GM23338 (cell line): ENCODE measurements around the gene ARL13A. TPM values are rescaled to one million over a fixed set of nuclear protein-coding genes. Genes with fewer than 3 reads are reported as not detected.

ENCODE experiments used
- ATAC-seq: fragments of 200-7000 bp; cut with Tn5 transposase; 3 replicates; pipeline ENCODE4 v1.9.1; 2020
- DNase-seq: peaks from one replicate; pipeline ENCODE4 v3.0.0-alpha.2; 2015; ENCODE audit warnings: low spot score
- H2AFZ ChIP-seq: fragments of 200-600 bp; sonication (generic); 2 replicates; pipeline ENCODE4 v1.8.0; 2016; ENCODE audit warnings: antibody characterized with exemption, mild to moderate bottlenecking, moderate library complexity
- H3F3A ChIP-seq: fragments of 200-600 bp; sonication (generic); replicated peaks from 2 replicates; pipeline ENCODE4 v1.8.0; 2017; ENCODE audit warnings: antibody characterized with exemption, mixed run types, low read depth
- H3K27ac ChIP-seq: fragments of 200-600 bp; sonication (generic); 2 replicates; pipeline ENCODE4 v1.6.1; 2016; ENCODE audit warnings: low read depth
- H3K27me3 ChIP-seq: fragments of 200-600 bp; sonication (generic); 2 replicates; pipeline ENCODE4 v1.8.0; 2016; ENCODE audit warnings: mild to moderate bottlenecking, mixed run types, moderate library complexity; ENCODE audit not compliant: insufficient read depth
- H3K36me3 ChIP-seq: fragments of 200-600 bp; sonication (generic); 2 replicates; pipeline ENCODE4 v1.8.0; 2016; ENCODE audit warnings: mild to moderate bottlenecking; ENCODE audit not compliant: insufficient read depth
- H3K4me1 ChIP-seq: fragments of 200-600 bp; sonication (generic); 2 replicates; pipeline ENCODE4 v1.8.0; 2016; ENCODE audit warnings: mild to moderate bottlenecking, moderate library complexity; ENCODE audit not compliant: insufficient read depth
- H3K4me2 ChIP-seq: fragments of 200-600 bp; sonication (generic); 2 replicates; pipeline ENCODE4 v1.7.1; 2017; ENCODE audit warnings: mixed run types
- H3K4me3 ChIP-seq: fragments of 200-600 bp; sonication (generic); 2 replicates; pipeline ENCODE4 v1.6.1; 2016; ENCODE audit warnings: mixed run types
- H3K79me2 ChIP-seq: fragments of 200-600 bp; sonication (generic); replicated peaks from 2 replicates; pipeline ENCODE4 v1.8.0; 2017; ENCODE audit warnings: mild to moderate bottlenecking; ENCODE audit not compliant: insufficient read depth
- H3K9me2 ChIP-seq: fragments of 200-600 bp; sonication (generic); 2 replicates; pipeline ENCODE4 v1.8.0; 2017; ENCODE audit not compliant: insufficient read depth
- H4K20me1 ChIP-seq: fragments of 200-600 bp; sonication (generic); replicated peaks from 2 replicates; pipeline ENCODE4 v1.8.0; 2017; ENCODE audit warnings: mild to moderate bottlenecking; ENCODE audit not compliant: insufficient read depth
- H3K27ac Mint-ChIP-seq: 2 replicates; pipeline ENCODE4 v1.8.0; 2020; ENCODE audit warnings: inconsistent platforms, mild to moderate bottlenecking, moderate library complexity, mixed read lengths
- H3K27me3 Mint-ChIP-seq: 3 replicates; pipeline ENCODE4 v1.8.0; 2022; ENCODE audit warnings: low read depth, mild to moderate bottlenecking, moderate library complexity, mixed read lengths, inconsistent platforms; ENCODE audit not compliant: insufficient read depth, poor library complexity
- H3K36me3 Mint-ChIP-seq: 3 replicates; pipeline ENCODE4 v1.8.0; 2021; ENCODE audit warnings: low read depth, mild to moderate bottlenecking, inconsistent platforms, moderate library complexity, mixed read lengths
- H3K4me1 Mint-ChIP-seq: 3 replicates; pipeline ENCODE4 v1.8.0; 2020; ENCODE audit warnings: mild to moderate bottlenecking, inconsistent platforms, mixed read lengths
- H3K4me3 Mint-ChIP-seq: 3 replicates; pipeline ENCODE4 v1.8.0; 2021; ENCODE audit warnings: moderate library complexity, mild to moderate bottlenecking, inconsistent platforms, mixed read lengths
- H3K9me3 Mint-ChIP-seq: 3 replicates; pipeline ENCODE4 v1.8.0; 2020; ENCODE audit warnings: moderate library complexity, mild to moderate bottlenecking, inconsistent platforms, mixed read lengths
- CREB1 ChIP-seq: fragments of 250-450 bp; sonication (Bioruptor Pico); IDR thresholded peaks from 2 replicates; pipeline ENCODE4 v1.5.0; 2020; ENCODE audit warnings: low read depth, mild to moderate bottlenecking, moderate library complexity
- ETS1 ChIP-seq: IDR thresholded peaks from 2 replicates; pipeline ENCODE4 v1.6.1; 2016; ENCODE audit warnings: antibody characterized with exemption
- EZH2 ChIP-seq: fragments of 200-600 bp; sonication (generic); IDR thresholded peaks from one replicate; pipeline ENCODE4 v1.8.0; 2017; ENCODE audit warnings: antibody characterized with exemption, mild to moderate bottlenecking, low read depth; ENCODE audit not compliant: unreplicated experiment
- EZH2phosphoT487 ChIP-seq: fragments of 200-600 bp; sonication (generic); IDR thresholded peaks from one replicate; pipeline ENCODE4 v1.8.1; 2018; ENCODE audit warnings: antibody characterized with exemption; ENCODE audit not compliant: unreplicated experiment
- JUNB ChIP-seq: IDR thresholded peaks from one replicate; pipeline ENCODE4 v1.6.1; 2016; ENCODE audit warnings: antibody characterized with exemption; ENCODE audit not compliant: unreplicated experiment
- NANOG ChIP-seq: IDR thresholded peaks from 2 replicates; pipeline ENCODE4 v1.6.1; 2016; ENCODE audit warnings: antibody characterized with exemption, borderline replicate concordance
- POLR2AphosphoS5 ChIP-seq: IDR thresholded peaks from 2 replicates; pipeline ENCODE4 v1.6.1; 2016; ENCODE audit warnings: antibody characterized with exemption, low read depth
- STAT1 ChIP-seq: IDR thresholded peaks from one replicate; pipeline ENCODE4 v1.6.1; 2016; ENCODE audit warnings: antibody characterized with exemption; ENCODE audit not compliant: unreplicated experiment
- ZNF114 ChIP-seq: fragments of 250-450 bp; sonication (Bioruptor Pico); IDR thresholded peaks from 2 replicates; pipeline ENCODE4 v1.5.0; 2020; ENCODE audit warnings: mild to moderate bottlenecking, moderate library complexity
- ZNF331 ChIP-seq: fragments of 250-450 bp; sonication (Bioruptor Pico); IDR thresholded peaks from 2 replicates; pipeline ENCODE4 v1.5.0; 2020; ENCODE audit warnings: low read depth, mild to moderate bottlenecking, moderate library complexity
- ZNF462 ChIP-seq: fragments of 250-450 bp; sonication (Bioruptor Pico); IDR thresholded peaks from 2 replicates; pipeline ENCODE4 v1.5.0; 2020; ENCODE audit warnings: mild to moderate bottlenecking, moderate library complexity
- long read RNA-seq: library from polyadenylated mRNA; unstranded; transcript quantifications from one replicate; pipeline ENCODE4 v2.0.0, GENCODE V29; 2020; ENCODE audit not compliant: unreplicated experiment
- polyA plus RNA-seq: library from polyadenylated mRNA; unstranded; fragments of >200 nt; fragmentation: Nextera tagmentation; extraction: Ambion mirVana; gene quantifications from 2 replicates; pipeline ENCODE4 v1.2.1, GENCODE V29; 2016
- total RNA-seq: library from RNA; depleted of rRNA; stranded (reverse); fragments of >200 nt; shearing (Covaris generic); gene quantifications from 2 replicates; pipeline ENCODE4 v1.2.3, GENCODE V29; 2014; rRNA removed
- TF ChIP-seq, protein P1 (sequence below): IDR thresholded peaks from one replicate; pipeline ENCODE4 v1.6.1; 2018; ENCODE audit warnings: antibody characterized with exemption; ENCODE audit not compliant: unreplicated experiment
- TF ChIP-seq, protein P2 (sequence below), 2 experiments: fragments of 200-600 bp in 1 of 2; sonication (generic) in 1 of 2; conservative IDR thresholded peaks; 2 replicates each; pipeline versions ENCODE4 v1.5.1 to v1.6.1; 2016 to 2017; ENCODE audit warnings: antibody characterized with exemption in 2 of 2, low read depth in 2 of 2, mild to moderate bottlenecking in 2 of 2, moderate library complexity in 1 of 2

Gene ARL13A
- total RNA-seq = not detected in 2 replicates
- polyA plus RNA-seq = not detected in 2 replicates
- long read RNA-seq = 0 reads

GRCh38 chrX:100969408-100969807 lies at the start of gene ARL13A:
ARL13A (plus strand) TSS chrX:100969708; CDS start chrX:100973690, 3,982 bp downstream.
- H3K4me3 ChIP-seq = no peak within 1 kb of the TSS
- Mint-ChIP-seq H3K9me3 (peaks cover 7% of the 10 kb centered on the region; the same call in 2 of the 3 replicates), H3K27me3 (peaks cover 2% of the 10 kb centered on the region), H3K27ac (no peak within 1 kb of the TSS), H3K4me3 (no peak within 1 kb of the TSS), H3K36me3 (peaks cover 4% of the 10 kb centered on the region; the same call in 2 of the 3 replicates), H3K4me1 (no peaks in the 10 kb centered on the region)
- no peaks in the 10 kb centered on the region for H3K9me2 ChIP-seq
- no peak within 1 kb of the TSS for H2AFZ ChIP-seq
- no peak for TF ChIP-seq CREB1 (CRISPR knock-in tag)
- TF ChIP-seq EZH2 = no peak
- TF ChIP-seq JUNB = no peak
- TF ChIP-seq STAT1 = no peak
- TF ChIP-seq NANOG = no peak
- TF ChIP-seq ZNF331 (CRISPR knock-in tag) = no peak
- no peak for TF ChIP-seq ETS1
- TF ChIP-seq, protein P1, sequence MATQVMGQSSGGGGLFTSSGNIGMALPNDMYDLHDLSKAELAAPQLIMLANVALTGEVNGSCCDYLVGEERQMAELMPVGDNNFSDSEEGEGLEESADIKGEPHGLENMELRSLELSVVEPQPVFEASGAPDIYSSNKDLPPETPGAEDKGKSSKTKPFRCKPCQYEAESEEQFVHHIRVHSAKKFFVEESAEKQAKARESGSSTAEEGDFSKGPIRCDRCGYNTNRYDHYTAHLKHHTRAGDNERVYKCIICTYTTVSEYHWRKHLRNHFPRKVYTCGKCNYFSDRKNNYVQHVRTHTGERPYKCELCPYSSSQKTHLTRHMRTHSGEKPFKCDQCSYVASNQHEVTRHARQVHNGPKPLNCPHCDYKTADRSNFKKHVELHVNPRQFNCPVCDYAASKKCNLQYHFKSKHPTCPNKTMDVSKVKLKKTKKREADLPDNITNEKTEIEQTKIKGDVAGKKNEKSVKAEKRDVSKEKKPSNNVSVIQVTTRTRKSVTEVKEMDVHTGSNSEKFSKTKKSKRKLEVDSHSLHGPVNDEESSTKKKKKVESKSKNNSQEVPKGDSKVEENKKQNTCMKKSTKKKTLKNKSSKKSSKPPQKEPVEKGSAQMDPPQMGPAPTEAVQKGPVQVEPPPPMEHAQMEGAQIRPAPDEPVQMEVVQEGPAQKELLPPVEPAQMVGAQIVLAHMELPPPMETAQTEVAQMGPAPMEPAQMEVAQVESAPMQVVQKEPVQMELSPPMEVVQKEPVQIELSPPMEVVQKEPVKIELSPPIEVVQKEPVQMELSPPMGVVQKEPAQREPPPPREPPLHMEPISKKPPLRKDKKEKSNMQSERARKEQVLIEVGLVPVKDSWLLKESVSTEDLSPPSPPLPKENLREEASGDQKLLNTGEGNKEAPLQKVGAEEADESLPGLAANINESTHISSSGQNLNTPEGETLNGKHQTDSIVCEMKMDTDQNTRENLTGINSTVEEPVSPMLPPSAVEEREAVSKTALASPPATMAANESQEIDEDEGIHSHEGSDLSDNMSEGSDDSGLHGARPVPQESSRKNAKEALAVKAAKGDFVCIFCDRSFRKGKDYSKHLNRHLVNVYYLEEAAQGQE = no peak
- TF ChIP-seq ZNF114 = no peak
- no peak for TF ChIP-seq ZNF462 (CRISPR knock-in tag)
- TF ChIP-seq EZH2phosphoT487 = no peak
- TF ChIP-seq, protein P2, sequence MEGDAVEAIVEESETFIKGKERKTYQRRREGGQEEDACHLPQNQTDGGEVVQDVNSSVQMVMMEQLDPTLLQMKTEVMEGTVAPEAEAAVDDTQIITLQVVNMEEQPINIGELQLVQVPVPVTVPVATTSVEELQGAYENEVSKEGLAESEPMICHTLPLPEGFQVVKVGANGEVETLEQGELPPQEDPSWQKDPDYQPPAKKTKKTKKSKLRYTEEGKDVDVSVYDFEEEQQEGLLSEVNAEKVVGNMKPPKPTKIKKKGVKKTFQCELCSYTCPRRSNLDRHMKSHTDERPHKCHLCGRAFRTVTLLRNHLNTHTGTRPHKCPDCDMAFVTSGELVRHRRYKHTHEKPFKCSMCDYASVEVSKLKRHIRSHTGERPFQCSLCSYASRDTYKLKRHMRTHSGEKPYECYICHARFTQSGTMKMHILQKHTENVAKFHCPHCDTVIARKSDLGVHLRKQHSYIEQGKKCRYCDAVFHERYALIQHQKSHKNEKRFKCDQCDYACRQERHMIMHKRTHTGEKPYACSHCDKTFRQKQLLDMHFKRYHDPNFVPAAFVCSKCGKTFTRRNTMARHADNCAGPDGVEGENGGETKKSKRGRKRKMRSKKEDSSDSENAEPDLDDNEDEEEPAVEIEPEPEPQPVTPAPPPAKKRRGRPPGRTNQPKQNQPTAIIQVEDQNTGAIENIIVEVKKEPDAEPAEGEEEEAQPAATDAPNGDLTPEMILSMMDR (conservative IDR thresholded peaks at IDR 0.05; ENCODE audit: low read depth in 2 of 2) = no peak
- TF ChIP-seq POLR2AphosphoS5 = no peak
- H3F3A ChIP-seq = no peaks in the 10 kb centered on the region
- H4K20me1 ChIP-seq = no peaks in the 10 kb centered on the region
- no peaks in the 10 kb centered on the region for H3K27me3 ChIP-seq
- no peaks in the 10 kb centered on the region for H3K79me2 ChIP-seq
- no peak for DNase-seq
- H3K4me2 ChIP-seq = no peak within 1 kb of the TSS
- H3K4me1 ChIP-seq = no peaks in the 10 kb centered on the region
- ATAC-seq = no peak
- no peaks in the 10 kb centered on the region for H3K36me3 ChIP-seq
- H3K27ac ChIP-seq = no peak within 1 kb of the TSS
